DND-41 (cell line): Measurements from ENCODE around the gene CCDC73.

Experiments used
- ATAC-seq: fragments of 200-7000 bp; cut with Tn5 transposase; 3 replicates; pipeline ENCODE4 v1.9.1; 2021; ENCODE audit warnings: low read depth; ENCODE audit not compliant: insufficient read depth
- DNase-seq: peaks from one replicate; pipeline ENCODE4 v3.0.0-alpha.2; 2020
- H2AFZ ChIP-seq: 2 replicates; pipeline ENCODE4 v1.6.0; 2012; ENCODE audit warnings: low read depth, low read length
- H3K27ac ChIP-seq: 2 replicates; pipeline ENCODE4 v1.5.1; 2012; ENCODE audit warnings: low read length, inconsistent platforms
- H3K27me3 ChIP-seq: fragments of 200-600 bp; sonication (generic); 2 replicates; pipeline ENCODE4 v1.6.0; 2012; ENCODE audit warnings: low read length, mild to moderate bottlenecking, inconsistent platforms; ENCODE audit not compliant: insufficient read depth, poor library complexity
- H3K36me3 ChIP-seq: 2 replicates; pipeline ENCODE4 v1.5.1; 2012; ENCODE audit warnings: low read length, inconsistent platforms; ENCODE audit not compliant: insufficient read depth
- H3K4me1 ChIP-seq: 2 replicates; pipeline ENCODE4 v1.5.1; 2012; ENCODE audit warnings: mild to moderate bottlenecking, low read length; ENCODE audit not compliant: insufficient read depth
- H3K4me2 ChIP-seq: 2 replicates; pipeline ENCODE4 v1.6.0; 2012; ENCODE audit warnings: mild to moderate bottlenecking, moderate library complexity, low read length, inconsistent platforms; ENCODE audit not compliant: insufficient read depth
- H3K4me3 ChIP-seq, 2 experiments: fragments of 200-600 bp in 1 of 2; shearing (Covaris generic) in 1 of 2; 2 replicates each; pipeline ENCODE4 v1.5.1; 2012 to 2016; ENCODE audit warnings: inconsistent platforms in 2 of 2, low read length in 2 of 2, mild to moderate bottlenecking in 2 of 2, low read depth in 1 of 2, moderate library complexity in 1 of 2
- H3K79me2 ChIP-seq: 2 replicates; pipeline ENCODE4 v1.6.0; 2012; ENCODE audit warnings: low read length, inconsistent platforms; ENCODE audit not compliant: insufficient read depth
- H3K9ac ChIP-seq: 2 replicates; pipeline ENCODE4 v1.6.0; 2012; ENCODE audit warnings: low read depth, mild to moderate bottlenecking, inconsistent platforms, low read length, moderate library complexity
- H3K9me3 ChIP-seq: 2 replicates; pipeline ENCODE4 v1.5.1; 2012; ENCODE audit warnings: low read length, moderate library complexity, mild to moderate bottlenecking, inconsistent platforms; ENCODE audit not compliant: insufficient read depth, severe bottlenecking
- H4K20me1 ChIP-seq: 2 replicates; pipeline ENCODE4 v1.6.0; 2012; ENCODE audit warnings: low read length; ENCODE audit not compliant: insufficient read depth
- EZH2 ChIP-seq: IDR thresholded peaks from 3 replicates; pipeline ENCODE4 v1.6.1; 2012; ENCODE audit warnings: borderline replicate concordance, low read depth, mild to moderate bottlenecking, moderate library complexity, low read length, inconsistent platforms; ENCODE audit not compliant: severe bottlenecking
- TF ChIP-seq, protein P1 (sequence below): IDR thresholded peaks from 2 replicates; pipeline ENCODE4 v1.5.1; 2012; ENCODE audit warnings: borderline replicate concordance, low read length, moderate library complexity, mild to moderate bottlenecking; ENCODE audit not compliant: poor library complexity, severe bottlenecking; ENCODE audit errors: extremely low read depth

Gene CCDC73

DNA sequence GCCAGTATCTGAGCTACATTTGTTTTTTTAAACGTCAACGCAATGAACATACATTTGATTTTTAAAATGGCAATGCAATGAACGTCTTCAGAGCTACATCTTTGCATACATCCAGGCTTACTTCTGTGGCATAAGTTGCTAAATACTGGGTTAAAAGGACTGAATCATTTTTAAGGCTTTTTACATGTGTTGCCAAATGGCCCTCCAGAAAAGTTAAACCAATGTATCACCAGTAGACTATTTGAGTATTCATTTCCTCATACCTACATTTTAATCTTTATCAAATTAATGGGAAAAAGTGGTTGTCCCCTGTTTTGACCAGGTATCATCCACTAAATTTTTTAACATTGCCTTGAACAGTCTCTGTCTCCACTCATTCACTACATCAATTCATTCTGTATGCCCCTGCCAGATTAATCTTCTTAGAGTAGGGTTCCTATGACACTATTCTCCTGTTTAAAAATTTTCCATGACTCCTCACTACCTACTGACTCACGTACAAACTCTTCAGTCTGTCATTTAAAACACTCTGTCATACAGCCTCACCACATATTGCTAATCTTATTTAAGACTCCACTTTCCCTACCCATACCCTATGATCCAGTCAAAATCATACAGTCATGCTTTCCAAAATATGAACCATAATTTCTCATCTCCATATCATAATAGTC is 22.9 kb upstream of the CCDC73 start:
- ATAC-seq (no peak), DNase-seq (no peak)
- no peaks in the 10 kb centered on the region for H3K79me2 ChIP-seq
- TF ChIP-seq EZH2: no peak
- TF ChIP-seq, protein P1, sequence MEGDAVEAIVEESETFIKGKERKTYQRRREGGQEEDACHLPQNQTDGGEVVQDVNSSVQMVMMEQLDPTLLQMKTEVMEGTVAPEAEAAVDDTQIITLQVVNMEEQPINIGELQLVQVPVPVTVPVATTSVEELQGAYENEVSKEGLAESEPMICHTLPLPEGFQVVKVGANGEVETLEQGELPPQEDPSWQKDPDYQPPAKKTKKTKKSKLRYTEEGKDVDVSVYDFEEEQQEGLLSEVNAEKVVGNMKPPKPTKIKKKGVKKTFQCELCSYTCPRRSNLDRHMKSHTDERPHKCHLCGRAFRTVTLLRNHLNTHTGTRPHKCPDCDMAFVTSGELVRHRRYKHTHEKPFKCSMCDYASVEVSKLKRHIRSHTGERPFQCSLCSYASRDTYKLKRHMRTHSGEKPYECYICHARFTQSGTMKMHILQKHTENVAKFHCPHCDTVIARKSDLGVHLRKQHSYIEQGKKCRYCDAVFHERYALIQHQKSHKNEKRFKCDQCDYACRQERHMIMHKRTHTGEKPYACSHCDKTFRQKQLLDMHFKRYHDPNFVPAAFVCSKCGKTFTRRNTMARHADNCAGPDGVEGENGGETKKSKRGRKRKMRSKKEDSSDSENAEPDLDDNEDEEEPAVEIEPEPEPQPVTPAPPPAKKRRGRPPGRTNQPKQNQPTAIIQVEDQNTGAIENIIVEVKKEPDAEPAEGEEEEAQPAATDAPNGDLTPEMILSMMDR: no peak
- no peaks in the 10 kb centered on the region for H3K27me3 ChIP-seq
- H3K4me2 ChIP-seq: no peak overlapping the region
- no peaks in the 10 kb centered on the region for H3K9me3 ChIP-seq
- no peak overlapping the region for H2AFZ ChIP-seq
- H3K4me1 ChIP-seq: no peaks in the 10 kb centered on the region
- no peaks in the 10 kb centered on the region for H4K20me1 ChIP-seq
- H3K36me3 ChIP-seq: no peaks in the 10 kb centered on the region
- no peak overlapping the region for H3K9ac ChIP-seq
- no peak overlapping the region for H3K27ac ChIP-seq
- H3K4me3 ChIP-seq: no peak overlapping the region

GRCh38 chr11:32809313-32809712 is 14.9 kb upstream of the CCDC73 start:
- no peak overlapping the region for H2AFZ ChIP-seq
- H3K9me3 ChIP-seq: no peaks in the 10 kb centered on the region
- H3K27me3 ChIP-seq: no peaks in the 10 kb centered on the region
- no peak overlapping the region for H3K4me2 ChIP-seq
- H3K4me1 ChIP-seq: no peaks in the 10 kb centered on the region
- H3K79me2 ChIP-seq: no peaks in the 10 kb centered on the region
- H4K20me1 ChIP-seq: no peaks in the 10 kb centered on the region
- no peak overlapping the region for H3K4me3 ChIP-seq
- TF ChIP-seq, protein P1: peak; percentile 77
- no peak for TF ChIP-seq EZH2
- peak; percentile 97 for ATAC-seq
- DNase-seq: peak; percentile 68
- no peaks in the 10 kb centered on the region for H3K36me3 ChIP-seq
- H3K9ac ChIP-seq: no peak overlapping the region
- no peak overlapping the region for H3K27ac ChIP-seq

GRCh38 chr11:32796425-32796824 is 2.0 kb upstream of the CCDC73 start:
- H2AFZ ChIP-seq: no peak overlapping the region
- no peaks in the 10 kb centered on the region for H3K9me3 ChIP-seq
- H4K20me1 ChIP-seq: no peaks in the 10 kb centered on the region
- no peak overlapping the region for H3K4me2 ChIP-seq
- H3K79me2 ChIP-seq: no peaks in the 10 kb centered on the region
- no peaks in the 10 kb centered on the region for H3K27me3 ChIP-seq
- no peak overlapping the region for H3K27ac ChIP-seq
- no peaks in the 10 kb centered on the region for H3K36me3 ChIP-seq
- H3K4me3 ChIP-seq: no peak overlapping the region
- DNase-seq: no peak
- TF ChIP-seq EZH2: no peak
- TF ChIP-seq, protein P1: no peak
- H3K9ac ChIP-seq: no peak overlapping the region
- H3K4me1 ChIP-seq: peaks cover 10% of the 10 kb centered on the region
- ATAC-seq: no peak
